LNCaP clone FGC (cell line): ENCODE data around the gene ICAM1.

Experiments
- DNase-seq: peaks from one replicate; pipeline ENCODE4 v3.0.0-alpha.2; 2011; ENCODE audit warnings: low read depth
- H3K4me3 ChIP-seq: 2 replicates; pipeline ENCODE4 v1.5.1; 2011; ENCODE audit warnings: mild to moderate bottlenecking, low read depth, low read length, control low read depth
- CTCF ChIP-seq: IDR thresholded peaks from 2 replicates; pipeline ENCODE4 v1.5.1; 2012; ENCODE audit warnings: mild to moderate bottlenecking; ENCODE audit not compliant: control insufficient read depth, insufficient read depth; ENCODE audit errors: extremely low read depth

ICAM1 gene

GRCh38 chr19:10227026-10227971, 43.6 kb upstream of the ICAM1 start:
- no peak for DNase-seq
- no peak for TF ChIP-seq CTCF
- H3K4me3 ChIP-seq, result no peak overlapping the region

DNA sequence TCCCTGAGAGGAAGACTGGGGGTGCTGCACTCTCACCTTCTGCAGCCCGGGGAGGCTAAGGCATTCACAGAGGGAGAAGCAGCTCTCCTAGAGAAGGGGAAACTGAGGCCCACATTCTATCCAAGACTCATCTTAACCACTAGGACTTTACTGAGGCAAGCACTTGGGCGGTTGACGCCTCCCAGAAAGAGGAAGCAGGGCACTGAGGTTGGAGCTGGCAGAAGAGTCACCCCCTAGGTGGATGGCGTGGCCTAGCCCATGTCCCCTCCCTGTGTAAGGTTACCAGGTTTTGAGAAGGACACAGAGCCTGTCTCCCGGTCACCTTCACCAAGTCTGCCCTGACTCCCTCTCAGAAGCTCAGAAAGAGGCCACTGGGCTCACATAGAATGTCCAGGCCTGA, 42.5 kb upstream of the ICAM1 start:
- no peak for DNase-seq
- no peak for TF ChIP-seq CTCF
- H3K4me3 ChIP-seq, result no peak overlapping the region

DNA sequence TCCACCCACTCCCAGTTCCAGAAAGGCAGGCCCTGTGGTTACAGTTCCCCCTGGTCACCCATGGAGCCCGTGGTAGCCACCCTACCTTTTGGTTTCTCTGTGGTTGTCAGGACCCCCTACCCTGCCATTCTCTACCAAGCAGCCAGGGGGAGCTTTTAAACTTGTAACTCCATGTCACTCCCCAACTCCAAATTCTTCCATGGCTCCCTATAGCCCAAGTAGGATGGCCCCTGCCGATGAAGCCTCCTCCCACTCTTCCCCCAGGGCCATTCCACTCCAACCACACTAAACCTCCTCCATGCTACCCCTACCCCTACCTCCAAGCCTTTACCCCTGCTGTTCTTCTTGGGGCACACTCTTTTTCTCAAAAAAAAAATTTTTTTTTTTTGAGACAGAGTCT, 42.0 kb upstream of the ICAM1 start:
- no peak for DNase-seq
- no peak overlapping the region for H3K4me3 ChIP-seq
- peak; percentile 21; the same call in 1 of the 2 replicates for TF ChIP-seq CTCF

DNA sequence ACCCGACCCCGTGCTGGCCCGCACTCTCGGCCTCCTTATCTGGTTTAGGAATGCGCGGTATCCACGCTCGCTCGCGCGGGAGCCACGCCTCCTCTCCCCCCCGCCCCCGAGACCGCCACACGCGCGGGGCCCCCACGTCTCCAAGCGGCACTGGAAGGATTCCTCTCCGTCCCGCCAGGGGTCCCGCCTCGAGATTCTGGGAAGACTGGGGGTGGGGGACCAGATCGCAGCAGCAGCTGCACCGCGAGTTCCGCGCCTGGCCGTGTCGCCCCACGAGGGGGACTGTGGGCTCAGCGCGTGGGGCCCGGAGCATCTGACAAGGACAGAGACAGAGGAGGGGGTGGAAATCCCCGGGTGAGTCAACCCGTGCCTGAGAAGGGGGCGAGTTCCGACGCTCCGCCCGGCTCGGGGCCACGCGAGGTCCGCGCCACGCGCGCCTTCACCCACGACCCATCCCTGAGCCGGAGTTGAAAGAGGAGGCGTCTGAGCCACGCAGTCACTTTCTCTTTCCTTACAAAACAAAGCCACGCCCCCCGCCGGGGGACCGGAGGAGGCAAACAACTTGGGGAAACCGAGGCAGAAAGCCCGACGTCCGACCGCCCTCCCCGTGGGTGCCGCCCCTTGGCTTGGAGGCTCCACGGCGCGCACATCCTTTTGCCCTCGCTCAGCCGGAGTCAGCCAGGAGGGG, 40.6 kb upstream of the ICAM1 start:
- no peak for TF ChIP-seq CTCF
- no peak for DNase-seq

DNA sequence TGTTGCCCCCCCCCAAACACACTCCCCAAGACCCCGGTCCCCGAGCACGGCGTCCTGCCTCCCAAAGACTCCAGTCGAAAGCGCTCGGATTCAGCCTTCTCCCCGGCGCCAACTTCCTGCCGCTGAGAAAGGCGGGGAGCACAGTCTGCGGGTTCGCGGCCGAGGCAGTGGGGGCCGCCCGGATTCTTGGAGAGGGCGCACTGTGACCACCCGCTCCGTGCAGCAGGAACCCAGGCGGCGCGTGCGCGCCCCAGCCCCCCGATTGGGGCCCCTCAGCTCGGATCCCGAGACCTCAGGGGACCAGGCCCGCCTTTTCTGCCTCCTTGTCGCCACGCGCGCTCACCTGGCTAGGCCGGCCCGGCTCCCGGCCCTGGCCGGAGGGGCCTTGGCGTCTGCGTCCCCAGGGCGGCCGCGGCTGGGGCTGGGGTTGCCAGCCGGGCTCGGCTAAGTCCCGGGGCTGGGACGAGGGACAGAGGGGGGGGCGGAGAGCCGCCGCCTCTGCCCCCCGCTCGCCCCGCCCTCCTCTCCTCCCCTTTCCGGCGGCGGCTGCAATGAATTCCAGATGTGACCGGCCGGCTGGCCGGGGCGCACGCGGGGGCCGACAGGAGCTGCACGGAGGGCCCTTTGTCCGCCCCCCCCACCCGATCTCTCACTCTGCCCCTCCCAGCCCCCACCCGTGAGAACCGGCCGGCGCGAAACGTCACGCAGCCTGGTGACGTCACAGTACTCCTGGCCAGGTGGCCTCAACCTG, 39.9 kb upstream of the ICAM1 start, which contains the start of gene S1PR2:
Gene S1PR2 (minus strand): TSS at position 471 of the 751 bp plus-strand sequence. CDS start 6,426 bp downstream, outside the sequence.
- no peak for DNase-seq
- no peak for TF ChIP-seq CTCF
- H3K4me3 ChIP-seq, result peak within 1 kb of the TSS; percentile 76

More for the DNA sequence above, 40.6 kb upstream of the ICAM1 start:
- H3K4me3 ChIP-seq, result peak overlapping the region; percentile 76

DNA sequence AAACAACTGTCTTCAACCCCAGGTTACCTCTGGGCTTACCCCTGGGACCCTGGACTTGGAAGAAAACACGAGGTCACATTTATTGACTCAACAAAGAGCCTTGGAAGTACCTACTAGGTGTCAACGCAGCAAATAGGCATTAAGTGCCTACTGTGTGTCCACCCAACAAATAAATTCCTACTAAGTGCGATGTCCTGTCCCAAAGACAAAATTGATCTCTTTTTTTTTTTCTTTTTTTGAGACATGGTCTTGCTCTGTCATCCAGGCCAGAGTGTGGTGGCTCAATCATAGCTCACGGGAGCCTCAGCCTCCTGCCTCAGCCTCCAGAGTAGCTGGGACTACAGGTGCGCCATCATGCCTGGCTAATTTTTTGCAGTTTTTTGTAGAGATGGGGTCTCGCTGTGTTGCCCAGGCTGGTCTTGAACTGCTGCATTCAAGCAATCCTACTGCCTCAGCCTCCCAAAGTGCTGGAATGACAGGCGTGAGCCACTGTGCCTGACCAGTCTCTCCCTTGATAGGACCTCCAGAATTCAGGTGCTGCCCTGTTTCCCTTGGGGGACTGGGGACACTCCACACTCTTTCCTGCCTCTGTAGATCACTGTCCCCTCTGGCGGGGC, 39.2 kb upstream of the ICAM1 start:
- H3K4me3 ChIP-seq, result peak overlapping the region; percentile 76
- DNase-seq, result no peak
- no peak for TF ChIP-seq CTCF
